ENCODE data around the gene LAMB2. TPM values are rescaled to one million over a fixed set of nuclear protein-coding genes. Genes with fewer than 3 reads are reported as not detected.

The LAMB2 gene
- total RNA-seq, 3 donors from 2014 or later (not counting 1 experiment from before 2014, with no cell fraction given), result 0.75 to 1.7 (median 1.2) TPM

DNA sequence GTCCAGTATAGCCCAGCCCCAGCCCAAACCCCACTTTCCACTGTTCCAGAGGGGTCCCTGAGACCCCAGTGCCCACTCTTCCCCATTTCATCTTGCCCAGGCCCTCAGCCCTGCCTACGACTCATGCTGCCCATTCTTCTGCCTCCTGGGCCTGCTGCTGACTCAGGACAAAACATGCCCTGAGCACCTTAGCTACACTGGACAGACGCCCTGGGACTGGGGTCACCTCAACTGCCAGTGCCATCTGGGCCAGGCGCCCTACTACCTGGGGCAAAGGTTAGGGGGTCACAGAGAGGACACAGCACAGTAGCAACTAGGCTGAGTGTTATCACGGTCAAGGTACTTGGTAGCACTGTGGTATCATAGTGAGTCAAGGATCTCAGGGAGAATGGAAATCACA, 2.6 kb upstream of the LAMB2 start:
- intact Hi-C loops (cut with micrococcal nuclease), result no loop called here

DNA sequence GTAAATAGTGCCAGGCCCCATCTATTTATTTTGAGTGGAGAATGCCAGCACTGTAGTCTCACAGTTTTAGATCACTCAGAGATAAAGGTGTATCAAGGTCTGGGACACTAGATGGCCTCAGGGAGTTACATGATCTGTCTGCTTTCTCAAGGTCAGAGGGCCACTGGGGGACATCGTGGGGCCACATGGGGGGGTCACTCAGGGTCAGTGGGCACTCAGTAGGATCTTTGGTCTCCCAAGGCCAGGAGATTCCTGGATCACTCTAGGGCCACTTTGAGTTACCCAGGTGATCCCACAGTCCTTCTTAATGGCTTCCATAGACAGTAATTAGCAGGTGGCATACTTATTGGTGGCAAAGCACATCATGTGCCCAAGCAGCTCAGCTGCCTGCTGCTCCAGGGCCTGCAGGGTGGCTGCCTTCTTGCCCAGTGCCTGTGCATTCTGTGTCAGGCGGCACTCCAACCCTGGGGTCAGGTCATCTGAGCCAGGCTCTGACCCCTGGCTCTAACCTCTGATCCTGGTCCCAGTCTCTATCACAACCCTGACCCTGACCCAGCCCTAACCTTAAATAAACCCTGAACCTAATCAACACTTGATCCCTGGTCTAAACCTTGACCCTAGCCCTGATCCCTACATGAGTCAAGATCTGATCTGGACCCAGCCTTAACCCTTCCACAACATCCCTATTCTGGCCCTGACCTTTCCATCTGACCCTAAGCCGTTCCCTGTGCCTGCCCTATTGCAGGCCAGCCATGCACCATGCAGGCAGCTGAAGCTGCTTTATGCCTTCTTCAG, 1.8 kb upstream of the LAMB2 start:
- 70% methylated on average over 3 of the region's 3 CpGs for WGBS (ENCODE audit: insufficient coverage)
- TF ChIP-seq, protein P1, sequence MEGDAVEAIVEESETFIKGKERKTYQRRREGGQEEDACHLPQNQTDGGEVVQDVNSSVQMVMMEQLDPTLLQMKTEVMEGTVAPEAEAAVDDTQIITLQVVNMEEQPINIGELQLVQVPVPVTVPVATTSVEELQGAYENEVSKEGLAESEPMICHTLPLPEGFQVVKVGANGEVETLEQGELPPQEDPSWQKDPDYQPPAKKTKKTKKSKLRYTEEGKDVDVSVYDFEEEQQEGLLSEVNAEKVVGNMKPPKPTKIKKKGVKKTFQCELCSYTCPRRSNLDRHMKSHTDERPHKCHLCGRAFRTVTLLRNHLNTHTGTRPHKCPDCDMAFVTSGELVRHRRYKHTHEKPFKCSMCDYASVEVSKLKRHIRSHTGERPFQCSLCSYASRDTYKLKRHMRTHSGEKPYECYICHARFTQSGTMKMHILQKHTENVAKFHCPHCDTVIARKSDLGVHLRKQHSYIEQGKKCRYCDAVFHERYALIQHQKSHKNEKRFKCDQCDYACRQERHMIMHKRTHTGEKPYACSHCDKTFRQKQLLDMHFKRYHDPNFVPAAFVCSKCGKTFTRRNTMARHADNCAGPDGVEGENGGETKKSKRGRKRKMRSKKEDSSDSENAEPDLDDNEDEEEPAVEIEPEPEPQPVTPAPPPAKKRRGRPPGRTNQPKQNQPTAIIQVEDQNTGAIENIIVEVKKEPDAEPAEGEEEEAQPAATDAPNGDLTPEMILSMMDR (IDR thresholded peaks at IDR 0.05), result no peak
- no peak overlapping the region for H3K27ac Mint-ChIP-seq
- Histone ChIP-seq H3K9me3 (ENCODE audit: control insufficient read depth, insufficient read depth, low read length) (no peaks in the 10 kb centered on the region), H3K4me3 (ENCODE audit: low read length) (no peak overlapping the region), H3K27ac (ENCODE audit: low read length) (no peak overlapping the region), H3K36me3 (ENCODE audit: control insufficient read depth, insufficient read depth, low read length) (no peaks in the 10 kb centered on the region), H3K27me3 (ENCODE audit: control insufficient read depth, insufficient read depth, low read length) (peaks cover 4% of the 10 kb centered on the region), H3K4me1 (ENCODE audit: control insufficient read depth, insufficient read depth, low read length) (peaks cover 5% of the 10 kb centered on the region)
- ATAC-seq (no peak), DNase-seq (no peak)
- no peak overlapping the region for H3K4me3 Mint-ChIP-seq
- peaks cover 0 to 5% of the 10 kb centered on the region in 2 donors for H3K4me1 Mint-ChIP-seq
- peaks cover 6 to 20% of the 10 kb centered on the region in 2 donors for H3K27me3 Mint-ChIP-seq (ENCODE audit: low read depth in 2 of 2)
- H3K36me3 Mint-ChIP-seq, result no peaks in the 10 kb centered on the region
- H3K9me3 Mint-ChIP-seq, result no peaks in the 10 kb centered on the region
- intact Hi-C loops (cut with micrococcal nuclease), result no loop called here

More for the DNA sequence above, 2.6 kb upstream of the LAMB2 start:
- no peak overlapping the region for H3K4me3 ChIP-seq (ENCODE audit: low read length)
- TF ChIP-seq, protein P1 (IDR thresholded peaks at IDR 0.05), result no peak
- DNase-seq, result no peak
- no peak for ATAC-seq
- Mint-ChIP-seq H3K27ac (no peak overlapping the region), H3K4me3 (no peak overlapping the region), H3K9me3 (no peaks in the 10 kb centered on the region), H3K4me1 (peaks cover 0 to 5% of the 10 kb centered on the region in 2 donors), H3K27me3 (ENCODE audit: low read depth in 2 of 2) (peaks cover 12 to 20% of the 10 kb centered on the region in 2 donors), H3K36me3 (no peaks in the 10 kb centered on the region)
- H3K27me3 ChIP-seq (ENCODE audit: control insufficient read depth, insufficient read depth, low read length), result peaks cover 4% of the 10 kb centered on the region
- H3K4me1 ChIP-seq (ENCODE audit: control insufficient read depth, insufficient read depth, low read length), result peaks cover 5% of the 10 kb centered on the region
- no peaks in the 10 kb centered on the region for H3K9me3 ChIP-seq (ENCODE audit: control insufficient read depth, insufficient read depth, low read length)
- no peaks in the 10 kb centered on the region for H3K36me3 ChIP-seq (ENCODE audit: control insufficient read depth, insufficient read depth, low read length)
- 82% methylated on average over 4 of the region's 4 CpGs for WGBS (ENCODE audit: insufficient coverage)
- no peak overlapping the region for H3K27ac ChIP-seq (ENCODE audit: low read length)

DNA sequence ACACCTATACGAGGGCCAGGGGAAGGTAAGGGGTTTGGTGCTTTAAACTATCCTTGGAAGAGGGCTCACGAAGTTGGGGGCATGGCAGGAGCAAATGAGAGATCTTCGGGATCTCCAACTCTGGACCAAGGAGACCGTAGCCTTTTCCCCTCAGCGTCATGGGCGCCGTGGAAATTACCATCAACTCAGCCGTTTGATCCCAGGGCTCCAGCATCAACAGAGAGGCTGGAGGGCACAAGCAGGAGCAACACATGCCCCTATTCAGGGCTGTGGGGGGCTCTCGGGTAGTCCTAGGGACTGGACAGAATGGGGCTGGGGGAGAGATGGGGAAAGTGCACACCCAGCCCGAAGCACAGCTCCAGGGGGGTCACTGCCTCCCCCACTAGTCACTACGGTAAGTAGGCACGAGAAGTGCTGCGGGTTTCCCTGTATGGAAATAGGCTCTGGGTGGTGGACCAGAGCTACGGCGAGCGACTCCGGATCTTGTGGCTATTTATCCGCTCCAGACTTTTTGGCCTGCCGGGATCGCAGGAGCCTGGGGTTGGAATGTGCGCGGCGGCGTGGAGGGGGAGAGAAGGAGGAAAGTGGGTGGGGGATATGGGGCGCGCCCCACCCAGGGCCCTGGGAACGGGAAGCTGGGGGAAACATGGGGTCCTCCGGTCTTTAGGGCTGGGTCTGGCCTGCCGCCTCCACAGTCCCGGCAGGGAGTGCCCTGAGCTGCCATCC, 539 bp upstream of the LAMB2 start:
- TF ChIP-seq, protein P1 (IDR thresholded peaks at IDR 0.05), result no peak

More for the DNA sequence above, 539 bp upstream of the LAMB2 start:
- Histone ChIP-seq H3K9me3 (ENCODE audit: control insufficient read depth, insufficient read depth, low read length) (no peaks in the 10 kb centered on the region), H3K27ac (ENCODE audit: low read length) (no peak overlapping the region), H3K4me1 (ENCODE audit: control insufficient read depth, insufficient read depth, low read length) (peaks cover 5% of the 10 kb centered on the region), H3K4me3 (ENCODE audit: low read length) (no peak overlapping the region), H3K27me3 (ENCODE audit: control insufficient read depth, insufficient read depth, low read length) (peaks cover 4% of the 10 kb centered on the region), H3K36me3 (ENCODE audit: control insufficient read depth, insufficient read depth, low read length) (no peaks in the 10 kb centered on the region)
- DNase-seq (no peak), ATAC-seq (no peak)
- Mint-ChIP-seq H3K4me1 (peaks cover 0 to 5% of the 10 kb centered on the region in 2 donors), H3K4me3 (no peak overlapping the region), H3K9me3 (no peaks in the 10 kb centered on the region), H3K36me3 (no peaks in the 10 kb centered on the region), H3K27ac (no peak overlapping the region), H3K27me3 (ENCODE audit: low read depth in 2 of 2) (peaks cover 6 to 20% of the 10 kb centered on the region in 2 donors)
- WGBS (ENCODE audit: insufficient coverage), result 16% methylated on average over 29 of the region's 30 CpGs
- intact Hi-C loops (cut with micrococcal nuclease), result no loop called here
